Umbilical cord (tissue), 2 donors: ENCODE data around the gene SDSL. TPM values are rescaled to one million over a fixed set of nuclear protein-coding genes. Genes with fewer than 3 reads are reported as not detected.

Experiments used
- DNase-seq: peaks from one replicate; pipeline ENCODE4 v3.0.0-alpha.2; 2015; ENCODE audit warnings: low spot score
- total RNA-seq: library from RNA; depleted of rRNA; stranded (reverse); fragments of >200 nt; gene quantifications from one replicate; pipeline ENCODE4 v1.2.3, GENCODE V29; 2014; ENCODE audit warnings: low replicate concordance; ENCODE audit not compliant: insufficient read depth

The SDSL gene, protein sequence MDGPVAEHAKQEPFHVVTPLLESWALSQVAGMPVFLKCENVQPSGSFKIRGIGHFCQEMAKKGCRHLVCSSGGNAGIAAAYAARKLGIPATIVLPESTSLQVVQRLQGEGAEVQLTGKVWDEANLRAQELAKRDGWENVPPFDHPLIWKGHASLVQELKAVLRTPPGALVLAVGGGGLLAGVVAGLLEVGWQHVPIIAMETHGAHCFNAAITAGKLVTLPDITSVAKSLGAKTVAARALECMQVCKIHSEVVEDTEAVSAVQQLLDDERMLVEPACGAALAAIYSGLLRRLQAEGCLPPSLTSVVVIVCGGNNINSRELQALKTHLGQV
- 3.6 TPM for total RNA-seq

DNA sequence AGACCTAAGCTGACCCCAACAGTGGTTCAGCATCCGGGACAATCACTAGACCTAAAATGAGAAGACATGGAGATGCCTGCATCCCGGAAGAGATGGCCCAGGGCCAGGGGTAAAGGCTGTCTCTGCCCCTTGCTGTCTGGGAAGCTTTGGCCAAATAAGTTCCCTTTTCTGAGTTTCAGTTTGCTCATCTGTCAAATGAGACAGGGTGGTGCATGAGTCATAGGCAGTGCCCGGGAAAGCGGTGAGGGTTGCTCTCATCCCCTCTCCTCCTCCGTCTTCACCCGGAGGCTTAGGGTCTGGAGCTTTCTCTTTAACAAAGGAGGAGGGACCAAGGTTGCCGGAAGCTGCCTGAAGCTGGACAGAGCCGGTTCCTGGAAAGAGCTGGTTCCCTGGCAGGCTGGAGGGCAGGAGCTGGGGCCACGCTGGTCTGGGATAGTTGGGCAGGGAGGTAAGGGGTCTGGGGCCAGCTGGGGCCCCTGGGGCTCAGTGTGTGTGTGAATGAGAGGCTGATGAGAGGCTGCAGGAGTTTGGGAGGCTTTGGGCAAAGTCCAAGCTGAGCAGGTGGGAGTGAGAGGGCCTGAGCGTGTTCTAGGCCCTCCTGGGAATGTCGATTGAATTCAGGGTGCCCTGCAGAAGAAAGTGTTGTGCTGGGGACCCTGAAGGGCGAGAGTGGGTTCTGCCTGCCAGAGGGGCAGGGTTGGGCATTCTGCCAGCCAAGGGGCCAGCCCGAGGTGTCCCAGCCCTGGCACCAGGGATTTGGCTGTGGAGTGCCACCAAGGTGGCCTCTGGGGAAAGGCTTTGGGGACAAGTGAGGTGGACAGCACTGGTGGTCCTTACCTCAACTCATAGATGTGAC, at the start of gene SDSL:
Gene SDSL (plus strand): TSS at position 351 of the 856 bp plus-strand sequence. CDS start 5,603 bp downstream, outside the sequence.
- peak; percentile 87 for DNase-seq

DNA sequence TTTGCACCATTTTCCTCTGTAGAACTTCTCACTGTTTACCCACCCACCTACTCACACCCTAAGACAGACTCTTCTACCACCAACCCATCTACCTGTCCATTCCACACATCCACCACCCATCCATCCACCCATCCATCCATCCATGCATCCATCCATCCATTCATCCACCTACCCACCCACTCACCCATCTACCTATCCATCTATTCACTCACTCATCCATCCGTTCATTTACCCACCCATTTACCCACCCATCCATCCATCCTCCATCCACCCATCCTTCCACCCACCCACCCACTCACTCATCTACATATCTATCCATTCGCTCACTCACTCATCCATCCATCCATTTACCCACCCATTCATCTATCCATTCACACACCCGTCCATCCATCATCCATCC, 48.7 kb upstream of the SDSL start:
- DNase-seq = no peak

DNA sequence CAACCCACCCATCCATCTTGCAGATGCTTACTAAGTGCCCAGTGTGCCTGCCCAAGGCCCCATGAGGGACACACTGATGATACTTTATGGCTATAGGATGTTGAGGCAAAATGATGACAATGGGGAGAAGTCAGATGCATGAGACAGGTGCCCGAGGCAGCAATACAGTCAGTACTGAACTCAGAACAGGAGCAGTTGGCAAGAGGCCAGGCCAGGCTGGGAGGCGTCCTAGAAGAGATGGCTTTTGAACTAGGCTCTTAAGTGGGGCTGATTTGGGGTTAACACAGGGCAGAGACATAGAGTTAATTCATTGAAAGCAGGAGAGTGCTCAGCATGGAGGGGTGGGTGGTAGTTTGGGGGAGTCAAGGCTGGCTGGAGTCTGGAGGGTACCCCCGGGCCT, 48.2 kb upstream of the SDSL start:
- DNase-seq = no peak

DNA sequence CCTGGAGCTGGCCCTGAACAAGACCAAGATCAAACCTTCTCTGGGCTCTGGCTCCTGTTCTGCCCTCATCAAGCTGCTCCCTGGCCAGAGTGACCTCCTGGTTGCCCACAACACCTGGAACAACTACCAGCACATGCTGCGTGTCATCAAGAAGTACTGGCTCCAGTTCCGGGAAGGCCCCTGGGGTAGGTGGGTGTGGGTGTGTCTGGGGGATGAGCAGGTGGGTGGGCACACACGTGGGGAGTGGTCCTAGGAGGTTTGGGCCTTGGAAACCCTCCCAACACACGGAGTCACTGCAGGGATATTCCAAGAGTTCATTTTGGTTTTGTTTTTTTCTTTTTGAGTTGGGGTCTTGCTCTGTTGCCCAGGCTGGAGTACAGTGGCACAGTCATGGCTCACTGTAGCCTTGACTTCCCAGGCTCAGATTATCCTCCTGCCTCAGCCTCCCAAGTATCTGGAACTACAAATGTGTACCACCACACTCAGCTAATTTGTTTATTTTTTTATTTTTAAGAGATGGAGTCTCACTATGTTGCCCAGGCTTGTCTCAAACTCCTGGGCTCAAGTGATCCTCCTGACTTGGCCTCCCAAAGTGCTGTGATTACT, 47.3 kb upstream of the SDSL start:
- no peak for DNase-seq

DNA sequence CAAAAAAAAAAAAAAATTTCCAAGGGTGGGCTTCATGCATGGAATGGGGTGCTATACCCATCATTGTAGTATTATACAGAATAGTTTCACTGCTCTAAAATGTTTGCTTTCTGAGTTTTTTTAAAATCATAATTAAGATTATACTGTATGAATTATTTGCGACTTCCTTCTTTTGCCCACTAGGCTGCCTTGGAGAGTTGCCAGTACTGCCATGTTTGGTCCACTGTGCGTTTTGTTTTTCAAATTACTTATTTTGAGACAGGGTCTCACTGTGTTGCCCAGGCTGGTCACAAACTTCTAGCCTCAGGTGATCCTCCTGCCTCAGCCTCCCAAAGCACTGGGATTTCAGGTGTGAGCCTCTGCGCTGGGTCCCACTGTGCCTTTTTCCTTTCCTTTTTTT, 43.9 kb upstream of the SDSL start:
- DNase-seq = no peak

DNA sequence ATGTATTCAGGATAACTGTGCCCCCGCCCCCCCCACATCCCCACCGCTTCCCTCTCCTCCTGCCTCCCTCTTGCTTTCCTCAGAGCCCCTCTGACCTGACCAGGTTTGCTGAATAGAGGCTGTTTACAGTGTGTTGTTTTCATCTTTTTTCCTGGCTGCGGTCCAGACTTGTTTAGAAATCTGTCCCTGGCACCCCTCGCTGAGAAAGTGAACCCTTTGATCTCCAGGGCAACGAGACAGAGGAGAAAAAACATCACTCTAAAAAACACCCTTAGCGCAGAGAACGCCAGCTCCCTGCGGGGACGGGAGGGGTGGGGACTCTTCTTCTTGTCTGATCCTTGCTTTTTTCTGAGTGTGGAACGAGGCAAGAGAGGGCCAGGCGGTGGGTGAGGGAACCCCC, 41.0 kb upstream of the SDSL start:
- no peak for DNase-seq

DNA sequence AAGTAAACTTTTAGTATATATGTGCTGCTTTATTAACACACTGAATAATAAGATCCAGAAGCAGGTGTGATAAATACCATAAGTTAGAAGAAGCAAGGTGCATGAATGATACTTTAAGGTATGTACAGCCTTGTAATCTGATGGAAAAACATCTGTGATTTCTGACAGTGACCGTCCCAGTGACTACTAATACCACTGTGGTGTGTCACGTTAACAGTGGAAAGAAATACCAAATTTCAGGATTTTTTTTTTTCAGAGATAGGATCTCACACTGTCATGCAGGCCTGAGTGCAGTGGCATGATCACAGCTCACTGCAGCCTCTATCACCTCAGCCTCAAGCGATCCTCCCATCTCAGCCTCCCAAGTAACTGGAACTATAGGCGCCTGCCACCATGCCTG, 40.0 kb upstream of the SDSL start:
- DNase-seq = no peak

DNA sequence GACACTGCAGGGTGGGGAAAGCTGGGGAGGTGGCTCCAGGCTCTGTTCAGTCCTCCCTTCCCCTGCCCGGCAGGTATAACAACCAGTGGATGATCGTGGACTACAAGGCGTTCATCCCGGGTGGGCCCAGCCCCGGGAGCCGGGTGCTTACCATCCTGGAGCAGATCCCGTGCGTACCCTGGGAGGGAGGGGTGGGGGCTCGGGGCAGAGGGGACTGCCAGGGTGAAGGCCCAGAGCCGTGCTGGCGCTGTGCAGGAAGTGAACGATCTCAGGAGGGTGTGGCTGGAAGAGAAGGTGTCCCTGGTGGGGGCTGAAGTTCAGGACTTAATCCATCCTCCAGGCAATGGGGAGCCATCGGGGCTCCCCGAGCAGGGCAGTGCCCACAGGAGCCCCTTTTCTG, 37.4 kb upstream of the SDSL start:
- no peak for DNase-seq

DNA sequence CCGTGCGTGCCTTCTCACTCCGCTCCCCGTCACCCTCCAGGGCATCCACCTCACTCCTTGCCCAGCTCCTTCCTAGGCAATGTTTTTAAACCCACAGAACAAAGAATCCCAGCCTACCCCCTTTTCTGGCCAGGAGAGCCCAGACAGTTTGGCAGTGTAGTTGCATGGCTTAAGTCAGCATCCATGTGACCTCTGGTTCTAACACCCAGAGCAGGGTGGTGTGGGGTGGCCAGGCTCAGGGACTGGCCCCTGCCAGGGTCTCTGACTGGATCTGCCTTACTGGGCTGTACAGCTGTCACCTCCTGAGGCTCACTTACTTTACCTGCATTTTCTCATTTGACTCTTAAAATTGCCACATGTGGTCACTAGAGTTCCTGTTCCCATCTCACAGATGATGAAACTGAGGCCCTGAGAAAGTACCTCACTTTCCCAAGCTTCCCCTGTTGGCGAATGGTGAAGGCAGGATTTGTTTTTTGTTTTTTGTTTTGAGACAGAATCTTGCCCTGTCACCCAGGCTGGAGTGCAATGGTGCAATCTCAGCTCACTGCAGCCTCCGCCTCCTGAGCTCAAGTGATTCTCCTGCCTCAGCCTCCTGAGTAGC, 36.8 kb upstream of the SDSL start:
- DNase-seq = no peak

DNA sequence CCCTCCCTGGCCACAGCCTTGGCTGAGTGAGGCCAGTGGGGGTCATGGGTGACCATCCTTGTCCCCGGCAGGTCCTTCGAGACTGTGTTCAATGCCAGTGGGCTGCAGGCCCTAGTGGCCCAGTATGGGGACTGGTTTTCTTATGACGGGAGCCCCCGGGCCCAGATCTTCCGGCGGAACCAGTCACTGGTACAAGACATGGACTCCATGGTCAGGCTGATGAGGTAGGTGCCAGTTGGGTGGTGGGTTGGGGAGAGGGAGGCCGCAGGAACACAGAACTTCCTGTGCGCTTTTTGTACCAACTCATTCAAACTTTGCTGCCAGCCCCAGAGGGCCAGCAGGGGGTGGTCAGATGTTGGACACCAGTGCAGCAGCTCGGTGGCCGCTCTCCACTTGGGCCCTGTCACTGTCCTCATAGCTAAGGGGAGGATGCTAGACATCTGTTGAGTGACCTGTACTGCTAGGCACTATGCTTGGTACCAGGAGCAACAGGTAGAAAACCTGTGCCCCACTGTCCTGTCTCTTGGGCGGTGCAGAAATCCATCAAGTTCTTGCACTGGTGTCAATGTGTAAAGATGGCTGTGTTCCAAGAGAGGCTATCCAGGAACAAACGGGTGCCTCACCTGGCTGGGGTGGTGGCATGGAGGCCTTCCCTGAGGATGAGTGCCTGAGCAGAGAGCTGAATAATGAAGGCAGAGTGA, 35.2 kb upstream of the SDSL start:
- DNase-seq = no peak

DNA sequence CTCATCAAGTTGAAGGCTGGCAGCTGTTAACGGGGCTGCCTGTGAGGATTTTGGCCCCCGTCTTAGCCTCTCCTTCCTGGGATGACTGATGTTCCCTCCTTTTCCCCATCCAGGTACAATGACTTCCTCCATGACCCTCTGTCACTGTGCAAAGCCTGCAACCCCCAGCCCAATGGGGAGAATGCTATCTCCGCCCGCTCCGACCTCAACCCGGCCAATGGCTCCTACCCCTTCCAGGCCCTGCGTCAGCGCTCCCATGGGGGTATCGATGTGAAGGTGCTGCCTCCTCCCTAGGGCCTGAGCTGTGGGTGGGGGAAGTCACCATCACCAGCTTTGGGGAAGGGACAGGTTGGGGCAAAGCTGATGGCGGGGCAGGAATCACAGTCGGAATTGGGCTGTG, 34.5 kb upstream of the SDSL start:
- no peak for DNase-seq

DNA sequence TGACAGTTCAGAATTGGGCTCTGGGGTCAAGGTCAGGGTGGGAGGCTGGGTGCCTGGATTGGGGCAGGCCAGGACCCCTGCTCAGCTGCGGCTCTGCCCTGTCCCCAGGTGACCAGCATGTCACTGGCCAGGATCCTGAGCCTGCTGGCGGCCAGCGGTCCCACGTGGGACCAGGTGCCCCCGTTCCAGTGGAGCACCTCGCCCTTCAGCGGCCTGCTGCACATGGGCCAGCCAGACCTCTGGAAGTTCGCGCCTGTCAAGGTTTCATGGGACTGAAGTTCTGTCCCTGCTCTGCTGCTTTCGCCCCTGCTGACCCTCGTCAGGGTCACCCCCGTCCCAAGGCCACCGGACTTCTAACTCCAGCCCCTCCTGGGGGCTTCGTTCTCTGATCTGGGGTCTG, 33.8 kb upstream of the SDSL start:
- no peak for DNase-seq

DNA sequence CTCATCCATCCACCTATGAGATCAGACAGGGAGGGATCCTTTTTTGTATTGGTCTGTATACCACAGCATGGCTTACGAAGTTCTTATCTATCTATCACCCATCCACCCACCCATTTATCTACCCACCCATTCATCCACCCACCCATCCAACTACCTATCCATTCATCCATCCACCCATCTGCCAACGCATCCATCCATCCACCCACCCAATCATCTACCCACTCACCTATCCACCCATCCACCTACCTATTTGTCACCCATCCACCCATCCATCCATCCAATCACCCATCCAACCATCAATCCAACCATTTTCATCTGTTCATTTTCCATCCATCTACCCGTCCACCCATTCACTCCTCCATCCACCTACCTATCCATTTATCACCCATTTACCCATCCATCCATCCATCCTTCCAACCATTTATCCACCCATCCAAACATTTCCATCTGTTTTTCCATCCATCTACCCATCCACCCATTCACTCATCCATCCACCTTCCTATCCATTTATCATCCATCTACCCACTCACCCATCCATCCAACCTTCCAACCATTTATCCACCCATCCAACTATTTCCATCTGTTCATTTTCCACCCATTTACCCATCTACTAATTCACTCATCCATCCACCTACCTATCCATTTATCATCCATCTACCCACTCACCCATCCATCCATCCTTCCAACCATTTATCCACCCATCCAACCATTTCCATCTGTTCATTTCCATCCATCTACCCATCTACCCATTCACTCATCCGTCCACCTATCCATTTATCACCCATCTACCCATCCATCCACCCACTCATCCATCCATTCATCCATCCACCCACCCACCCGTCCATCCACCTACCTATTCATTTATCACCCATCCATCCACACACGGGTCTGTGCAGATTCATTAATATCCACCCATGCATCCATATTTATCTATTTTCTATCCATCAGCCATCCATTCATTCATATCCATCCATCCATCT, 31.8 kb upstream of the SDSL start:
- no peak for DNase-seq

DNA sequence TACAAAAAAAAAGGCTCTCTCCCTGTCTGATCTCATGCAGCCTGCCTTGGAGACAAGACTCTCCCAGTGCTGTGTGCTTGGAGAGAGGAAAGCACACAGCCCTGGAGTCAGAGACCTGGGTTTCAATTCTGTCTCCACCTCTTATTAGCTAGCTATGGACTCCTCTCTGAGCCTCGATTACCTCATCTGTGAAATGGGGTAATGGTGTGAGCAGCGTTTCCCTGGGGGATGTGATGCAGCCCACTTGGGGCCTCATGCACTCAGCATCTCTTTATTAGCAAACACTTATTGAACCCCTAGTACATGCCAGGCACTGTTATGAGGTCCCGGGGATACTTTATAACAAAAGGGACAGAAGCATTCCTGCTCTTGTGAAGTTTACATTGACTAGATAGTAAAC, 31.0 kb upstream of the SDSL start:
- no peak for DNase-seq

DNA sequence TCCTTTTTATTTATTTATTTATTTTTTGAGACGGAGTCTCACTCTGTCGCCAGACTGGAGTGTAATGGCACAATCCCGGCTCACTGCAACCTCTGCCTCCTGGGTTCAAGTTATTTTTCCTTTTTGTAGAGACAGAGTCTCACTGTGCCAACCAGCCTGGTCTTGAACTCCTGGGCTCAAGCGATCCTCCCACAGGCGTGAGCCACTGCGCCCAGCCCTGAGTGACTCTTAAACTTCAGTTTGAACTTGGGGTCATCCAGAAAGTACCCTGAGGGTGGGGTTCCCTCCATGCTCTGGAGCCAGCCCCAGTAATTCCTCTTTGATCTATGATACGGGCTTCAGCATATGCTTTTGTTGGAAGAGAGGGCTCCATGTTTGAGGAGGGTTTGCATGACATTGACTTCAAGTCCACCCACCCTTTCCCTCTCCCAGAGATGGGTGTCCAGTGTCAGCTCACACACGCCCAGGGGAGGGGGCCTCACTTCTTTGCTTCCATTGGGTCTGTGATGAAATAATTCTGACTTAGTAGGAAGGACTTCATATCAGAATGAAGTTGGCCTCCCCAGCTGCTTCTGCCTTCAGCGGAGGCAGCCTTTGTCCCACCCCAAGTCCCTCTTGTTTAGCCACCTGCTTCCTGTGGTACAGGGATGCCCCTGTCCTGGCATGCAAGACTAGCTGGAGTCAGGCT, 30.4 kb upstream of the SDSL start:
- DNase-seq = no peak

DNA sequence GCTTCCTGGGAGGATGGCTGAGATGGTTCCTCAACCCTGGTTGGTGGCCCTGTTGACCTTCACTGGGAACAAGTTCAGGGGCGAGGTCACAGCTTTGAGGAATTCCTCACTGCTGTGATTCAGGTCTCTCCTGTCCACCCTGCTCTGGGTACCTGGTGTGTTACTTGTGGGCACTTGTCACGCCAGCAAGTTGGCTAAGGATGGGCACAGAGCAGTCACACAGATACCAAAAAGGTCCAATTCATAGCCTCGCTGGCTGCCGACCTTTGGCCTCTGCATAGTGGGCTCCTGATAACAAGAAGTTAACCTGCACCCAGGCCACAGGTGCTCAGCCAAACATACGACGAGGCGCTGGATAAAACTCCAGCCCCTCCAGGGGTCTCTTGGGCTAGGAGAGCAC, 29.7 kb upstream of the SDSL start:
- no peak for DNase-seq

DNA sequence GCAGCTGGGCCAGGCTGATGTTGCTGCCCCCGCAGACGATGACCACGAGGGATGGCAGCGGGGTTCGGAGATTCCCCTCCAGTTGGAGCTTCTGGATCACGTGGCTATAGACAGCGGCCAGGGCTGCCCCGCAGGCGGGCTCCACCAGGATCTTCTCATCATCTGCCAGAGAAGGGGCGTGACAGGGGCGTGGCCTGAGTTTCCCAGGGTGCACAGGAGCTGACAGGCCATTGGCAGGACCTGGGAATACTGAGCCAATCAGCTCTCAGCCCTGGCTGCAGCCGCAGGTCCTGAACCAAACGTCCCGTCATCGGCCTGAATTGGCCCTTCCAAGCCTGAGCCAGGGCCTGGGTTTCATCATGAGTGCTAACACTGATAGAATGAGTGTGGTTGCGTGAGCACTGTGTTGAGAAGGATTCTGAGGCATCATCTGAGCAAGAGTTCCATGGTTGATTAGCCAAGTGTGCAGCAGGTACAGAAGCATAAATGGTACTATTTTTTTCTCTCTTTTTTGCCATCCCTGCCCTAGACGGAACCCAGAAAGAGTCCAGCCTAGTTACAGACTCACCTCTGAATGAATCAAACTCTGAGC, 29.1 kb upstream of the SDSL start:
- no peak for DNase-seq

DNA sequence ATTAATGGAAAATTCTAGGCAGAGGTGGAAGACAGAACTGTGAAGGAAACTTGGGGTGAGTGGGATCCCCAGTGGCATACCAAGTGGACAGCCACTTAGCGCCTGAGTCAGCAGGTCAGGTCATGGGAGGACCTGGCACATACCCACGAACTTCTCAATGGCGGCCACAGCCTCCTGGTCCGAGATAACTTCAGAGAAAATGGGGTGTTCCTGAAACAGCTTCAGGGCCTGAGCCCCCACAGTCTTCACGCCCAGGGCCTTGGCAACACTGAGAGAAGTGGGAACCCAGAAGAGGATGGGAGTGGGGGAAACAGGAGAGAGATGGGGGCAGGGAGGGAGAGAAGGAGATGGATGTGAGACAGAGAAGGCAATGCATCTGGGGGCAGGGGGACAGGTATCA, 28.4 kb upstream of the SDSL start:
- no peak for DNase-seq

DNA sequence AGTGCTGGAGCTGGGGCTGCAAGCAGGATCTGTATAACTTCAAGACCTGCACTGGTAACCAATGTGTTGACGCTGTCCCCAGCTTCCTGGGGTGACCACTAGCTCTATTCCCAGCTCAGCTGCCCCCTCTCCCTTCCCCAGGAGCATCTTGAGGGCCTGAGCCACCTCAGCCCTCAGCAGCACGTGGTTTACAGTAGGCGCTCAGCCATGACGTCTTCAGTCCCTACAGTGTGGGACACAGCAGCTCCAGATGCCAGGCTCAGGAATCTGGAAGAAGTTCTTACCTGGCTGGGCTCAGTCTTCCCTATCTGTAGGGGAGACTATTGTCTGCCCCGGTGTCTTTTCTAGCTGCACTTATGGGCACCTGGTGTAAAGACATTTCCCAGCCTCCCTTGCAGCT, 27.1 kb upstream of the SDSL start:
- DNase-seq = no peak
